HCT116 (cell line): ENCODE measurements around the gene BSN. TPM values are rescaled to one million over a fixed set of nuclear protein-coding genes. Genes with fewer than 3 reads are reported as not detected.

Experiments used
- ATAC-seq: fragments of 200-7000 bp; cut with Tn5 transposase; 2 replicates; pipeline ENCODE4 v1.9.1; 2020; ENCODE audit warnings: mild to moderate bottlenecking, moderate library complexity
- BruUV-seq: library from RNA; stranded (reverse); fragments of 400-500 nt; replicated peaks from 2 replicates; lab custom pipeline; 2021; lab: Mats Ljungman, UMichigan
- CTCF ChIA-PET: fragments of 300-600 bp; sonication (Branson Sonifier 250); formaldehyde crosslinking; loops from one replicate; lab custom pipeline; 2021; ENCODE audit warnings: antibody characterized with exemption; lab: Charles Lee
- POLR2A ChIA-PET: fragments of 300-600, 350-600 bp; sonication (Branson Sonifier 250); formaldehyde crosslinking; loops from one replicate; lab custom pipeline; 2021; ENCODE audit warnings: antibody characterized with exemption; lab: Charles Lee
- RAD21 ChIA-PET, 2 experiments: fragments of 300-600 bp; sonication (Branson Sonifier 250); formaldehyde crosslinking; loops; one replicate each; lab custom pipeline; 2023; ENCODE audit warnings: low total read pairs in 2 of 2; ENCODE audit not compliant: uncharacterized antibody in 2 of 2, unreplicated experiment in 2 of 2, low non-redundant PET in 1 of 2; lab: Charles Lee
- DNase-seq: peaks from one replicate; pipeline ENCODE4 v3.0.0-alpha.2; 2010; ENCODE audit warnings: low read depth, low spot score
- H2AFZ ChIP-seq: fragments of 200-600 bp; shearing (Covaris generic), sonication (generic); 2 replicates; pipeline ENCODE4 v1.6.1; 2017; ENCODE audit warnings: low read depth, mixed run types, mixed read lengths, antibody characterized with exemption, low read length; ENCODE audit not compliant: poor library complexity, severe bottlenecking
- H3K27ac ChIP-seq: 2 replicates; pipeline ENCODE4 v1.5.1; 2012; ENCODE audit warnings: low read depth, low read length
- H3K27me3 ChIP-seq: fragments of 200-600 bp; sonication (generic); 2 replicates; pipeline ENCODE4 v1.6.1; 2016; ENCODE audit warnings: mixed run types, low read length, mixed read lengths; ENCODE audit not compliant: insufficient read depth
- H3K36me3 ChIP-seq, 2 experiments: fragments of 200-500 bp in 1 of 2; fragments of 200-600 bp in 1 of 2; sonication (Bioruptor generic) in 1 of 2; sonication (generic) in 1 of 2; 2 replicates each; pipeline versions ENCODE4 v1.5.1 to v1.6.1; 2014 to 2016; ENCODE audit warnings: low read length in 2 of 2, inconsistent platforms in 1 of 2, mixed read lengths in 1 of 2, mixed run types in 1 of 2; ENCODE audit not compliant: insufficient read depth in 2 of 2, control insufficient read depth in 1 of 2
- H3K4me1 ChIP-seq, 2 experiments: fragments of 200-600 bp in 1 of 2; sonication (generic) in 1 of 2; 2 replicates each; pipeline versions ENCODE4 v1.5.1 to v1.6.1; 2012 to 2017; ENCODE audit warnings: low read length in 2 of 2, inconsistent platforms in 1 of 2, mild to moderate bottlenecking in 1 of 2, mixed read lengths in 1 of 2, mixed run types in 1 of 2, moderate library complexity in 1 of 2; ENCODE audit not compliant: insufficient read depth in 2 of 2, control insufficient read depth in 1 of 2
- H3K4me2 ChIP-seq: fragments of 200-600 bp; sonication (generic); 2 replicates; pipeline ENCODE4 v1.6.1; 2017; ENCODE audit warnings: mixed run types, low read length, mixed read lengths
- H3K4me3 ChIP-seq, 2 experiments: fragments of 200-600 bp in 1 of 2; sonication (generic) in 1 of 2; replicated peaks in 1 of 2; 2 replicates each; pipeline ENCODE4 v1.5.1; 2011 to 2016; ENCODE audit warnings: low read length in 2 of 2, control low read depth in 1 of 2, low read depth in 1 of 2, mild to moderate bottlenecking in 1 of 2, mixed read lengths in 1 of 2, mixed run types in 1 of 2
- H3K79me2 ChIP-seq: fragments of 200-600 bp; sonication (generic); 2 replicates; pipeline ENCODE4 v1.6.1; 2017; ENCODE audit warnings: mild to moderate bottlenecking, mixed run types, low read length, moderate library complexity, mixed read lengths; ENCODE audit not compliant: insufficient read depth
- H3K9ac ChIP-seq: fragments of 200-600 bp; sonication (generic); 2 replicates; pipeline ENCODE4 v1.6.1; 2016; ENCODE audit warnings: low read length, mixed read lengths
- H3K9me2 ChIP-seq: fragments of 200-600 bp; sonication (generic), shearing (Covaris generic); 2 replicates; pipeline ENCODE4 v1.6.1; 2017; ENCODE audit warnings: mixed run types, mild to moderate bottlenecking, moderate library complexity; ENCODE audit not compliant: insufficient read depth
- H3K9me3 ChIP-seq, 2 experiments: fragments of 200-500 bp in 1 of 2; fragments of 200-600 bp in 1 of 2; sonication (Bioruptor generic) in 1 of 2; sonication (generic) in 1 of 2; 2 replicates each; pipeline ENCODE4 v1.6.1; 2014 to 2017; ENCODE audit warnings: low read length in 2 of 2, mixed read lengths in 2 of 2, inconsistent platforms in 1 of 2, low read depth in 1 of 2, mild to moderate bottlenecking in 1 of 2, mixed run types in 1 of 2, moderate library complexity in 1 of 2; ENCODE audit not compliant: control insufficient read depth in 1 of 2, insufficient read depth in 1 of 2
- H4K20me1 ChIP-seq: fragments of 200-600 bp; sonication (generic), shearing (Covaris generic); 2 replicates; pipeline ENCODE4 v1.6.1; 2017; ENCODE audit warnings: mixed run types, mild to moderate bottlenecking, moderate library complexity; ENCODE audit not compliant: insufficient read depth
- ATF3 ChIP-seq: IDR thresholded peaks from 2 replicates; pipeline ENCODE4 v1.6.1; 2012
- CBX3 ChIP-seq: IDR thresholded peaks from 2 replicates; pipeline ENCODE4 v1.6.1; 2012; ENCODE audit warnings: low read depth
- EGR1 ChIP-seq: IDR thresholded peaks from 2 replicates; pipeline ENCODE4 v1.6.1; 2012; ENCODE audit warnings: low read depth
- ELF1 ChIP-seq: IDR thresholded peaks from 2 replicates; pipeline ENCODE4 v1.6.1; 2012; ENCODE audit warnings: low read depth, borderline replicate concordance
- EZH2 ChIP-seq: fragments of 200-600 bp; sonication (generic); IDR thresholded peaks from 2 replicates; pipeline ENCODE4 v1.6.1; 2017; ENCODE audit warnings: antibody characterized with exemption, mixed run types
- EZH2phosphoT487 ChIP-seq: fragments of 200-600 bp; IDR thresholded peaks from 2 replicates; pipeline ENCODE4 v1.6.1; 2018; ENCODE audit warnings: antibody characterized with exemption, borderline replicate concordance
- FOSL1 ChIP-seq: IDR thresholded peaks from 2 replicates; pipeline ENCODE4 v1.6.1; 2012; ENCODE audit warnings: low read depth
- JUND ChIP-seq: IDR thresholded peaks from 2 replicates; pipeline ENCODE4 v1.6.1; 2012
- MAX ChIP-seq: IDR thresholded peaks from 2 replicates; pipeline ENCODE4 v1.6.1; 2012
- POLR2A ChIP-seq: IDR thresholded peaks from 2 replicates; pipeline ENCODE4 v1.7.0; 2011; ENCODE audit warnings: borderline replicate concordance; ENCODE audit not compliant: insufficient read depth, insufficient read length; ENCODE audit errors: extremely low read depth
- POLR2AphosphoS5 ChIP-seq: IDR thresholded peaks from 2 replicates; pipeline ENCODE4 v1.6.1; 2011; ENCODE audit warnings: mild to moderate bottlenecking, low read depth, low read length, moderate library complexity
- RAD21 ChIP-seq: IDR thresholded peaks from 2 replicates; pipeline ENCODE4 v1.6.1; 2012; ENCODE audit warnings: low read depth, mild to moderate bottlenecking
- REST ChIP-seq: IDR thresholded peaks from 2 replicates; pipeline ENCODE4 v1.6.1; 2012; ENCODE audit warnings: low read depth
- SP1 ChIP-seq: IDR thresholded peaks from 2 replicates; pipeline ENCODE4 v1.6.1; 2012; ENCODE audit warnings: low read depth
- SRF ChIP-seq: IDR thresholded peaks from 2 replicates; pipeline ENCODE4 v1.6.1; 2012; ENCODE audit warnings: low read depth
- ZNF274 ChIP-seq: fragments of 200-500 bp; sonication (Bioruptor generic); IDR thresholded peaks from 2 replicates; pipeline ENCODE4 v1.6.1; 2014; ENCODE audit warnings: mild to moderate bottlenecking, low read depth, low read length, inconsistent platforms
- intact Hi-C: fragments of 100-400 bp; cut with micrococcal nuclease; formaldehyde crosslinking; loops from 2 replicates; pipeline ENCODE4 v1.10.0; 2022
- total RNA-seq: library from RNA; stranded (reverse); gene quantifications from one replicate; pipeline ENCODE4 v1.2.1, GENCODE V29; 2021; ENCODE audit not compliant: unreplicated experiment
- TF ChIP-seq, protein P1 (sequence below), 3 experiments: fragments of 200-600 bp in 1 of 3; sonication (generic) in 1 of 3; IDR thresholded peaks in 2 of 3; conservative IDR thresholded peaks in 1 of 3; 2 replicates each; pipeline ENCODE4 v1.5.1; 2012 to 2017; ENCODE audit warnings: low read depth in 2 of 3, low read length in 2 of 3, antibody characterized with exemption in 1 of 3, borderline replicate concordance in 1 of 3, control low read depth in 1 of 3, mild to moderate bottlenecking in 1 of 3, mixed read lengths in 1 of 3, mixed run types in 1 of 3, moderate library complexity in 1 of 3; ENCODE audit not compliant: insufficient read depth in 1 of 3

BSN gene
- total RNA-seq, 1 experiment from 2014 or later, result 1.5 TPM

- H2AFZ ChIP-seq, result no peak overlapping the region
- H4K20me1 ChIP-seq, result no peaks in the 10 kb centered on the region
- no peak overlapping the region for H3K4me3 ChIP-seq
- TF ChIP-seq FOSL1 (no peak), REST (no peak), EGR1 (no peak), SRF (no peak), SP1 (no peak), POLR2A (no peak), CBX3 (no peak), ZNF274 (no peak), EZH2phosphoT487 (no peak), POLR2AphosphoS5 (no peak; the same call in 1 of the 2 replicates), ELF1 (no peak), EZH2 (no peak), ATF3 (no peak), MAX (no peak), JUND (no peak), RAD21 (no peak)
- TF ChIP-seq, protein P1, sequence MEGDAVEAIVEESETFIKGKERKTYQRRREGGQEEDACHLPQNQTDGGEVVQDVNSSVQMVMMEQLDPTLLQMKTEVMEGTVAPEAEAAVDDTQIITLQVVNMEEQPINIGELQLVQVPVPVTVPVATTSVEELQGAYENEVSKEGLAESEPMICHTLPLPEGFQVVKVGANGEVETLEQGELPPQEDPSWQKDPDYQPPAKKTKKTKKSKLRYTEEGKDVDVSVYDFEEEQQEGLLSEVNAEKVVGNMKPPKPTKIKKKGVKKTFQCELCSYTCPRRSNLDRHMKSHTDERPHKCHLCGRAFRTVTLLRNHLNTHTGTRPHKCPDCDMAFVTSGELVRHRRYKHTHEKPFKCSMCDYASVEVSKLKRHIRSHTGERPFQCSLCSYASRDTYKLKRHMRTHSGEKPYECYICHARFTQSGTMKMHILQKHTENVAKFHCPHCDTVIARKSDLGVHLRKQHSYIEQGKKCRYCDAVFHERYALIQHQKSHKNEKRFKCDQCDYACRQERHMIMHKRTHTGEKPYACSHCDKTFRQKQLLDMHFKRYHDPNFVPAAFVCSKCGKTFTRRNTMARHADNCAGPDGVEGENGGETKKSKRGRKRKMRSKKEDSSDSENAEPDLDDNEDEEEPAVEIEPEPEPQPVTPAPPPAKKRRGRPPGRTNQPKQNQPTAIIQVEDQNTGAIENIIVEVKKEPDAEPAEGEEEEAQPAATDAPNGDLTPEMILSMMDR (IDR thresholded peaks at IDR 0.05 in 2 of 3, conservative IDR thresholded peaks at IDR 0.05 in 1 of 3; ENCODE audit: borderline replicate concordance in 1 of 3, insufficient read depth in 1 of 3, low read depth in 2 of 3, low read length in 2 of 3), result no peak
- POLR2A ChIA-PET, result no interaction called here
- DNase-seq, result no peak
- peaks cover 0 to 26% of the 10 kb centered on the region in 2 experiments; a peak in 2 of 4 replicates for H3K4me1 ChIP-seq
- H3K27me3 ChIP-seq, result no peaks in the 10 kb centered on the region
- no peaks in the 10 kb centered on the region for H3K79me2 ChIP-seq
- no peak overlapping the region for H3K4me2 ChIP-seq
- no peaks in the 10 kb centered on the region for H3K9me2 ChIP-seq
- no peaks in the 10 kb centered on the region for H3K36me3 ChIP-seq
- RAD21 ChIA-PET, result no interaction called here
- BruUV-seq, result no TSS peak
- H3K9me3 ChIP-seq, result no peaks in the 10 kb centered on the region
- intact Hi-C loops, result no loop called here
- H3K9ac ChIP-seq, result no peak overlapping the region
- no peak overlapping the region for H3K27ac ChIP-seq
- CTCF ChIA-PET, result interaction anchor here (1.0 kb wide), 1 partner anchor 126 kb away, joined by 4 read pairs; no protein-coding TSS in a partner anchor
- ATAC-seq, result peak; percentile 41; the same call in 1 of the 2 replicates
Observed at GRCh38 chr3:49665822-49666519, 111.7 kb downstream of the BSN start.
